SKM-1 (cell line): Measurements from ENCODE around the gene GULP1.

Source experiments
- DNase-seq: peaks from one replicate; lab custom pipeline; 2025; ENCODE audit not compliant: unreplicated experiment; lab: John Stamatoyannopoulos, UW

Gene GULP1

GRCh38 chr2:188629753-188630527 is 338.3 kb downstream of the GULP1 start:
- DNase-seq, result no peak

GRCh38 chr2:188631037-188631809 is 339.5 kb downstream of the GULP1 start:
- no peak for DNase-seq

- no peak for DNase-seq
Observed at GRCh38 chr2:188634656-188635055, 343.0 kb downstream of the GULP1 start.
